ELF-1 (cell line): ENCODE data around the gene FOXQ1.

Source experiments
- DNase-seq: peaks from one replicate; pipeline ENCODE4 v3.0.0-alpha.2; 2016; ENCODE audit warnings: low read depth, low spot score

Gene FOXQ1

GRCh38 chr6:1362643-1363042, 50.7 kb downstream of the FOXQ1 start:
- no peak for DNase-seq

GRCh38 chr6:1363298-1363697, 51.4 kb downstream of the FOXQ1 start:
- no peak for DNase-seq

DNA sequence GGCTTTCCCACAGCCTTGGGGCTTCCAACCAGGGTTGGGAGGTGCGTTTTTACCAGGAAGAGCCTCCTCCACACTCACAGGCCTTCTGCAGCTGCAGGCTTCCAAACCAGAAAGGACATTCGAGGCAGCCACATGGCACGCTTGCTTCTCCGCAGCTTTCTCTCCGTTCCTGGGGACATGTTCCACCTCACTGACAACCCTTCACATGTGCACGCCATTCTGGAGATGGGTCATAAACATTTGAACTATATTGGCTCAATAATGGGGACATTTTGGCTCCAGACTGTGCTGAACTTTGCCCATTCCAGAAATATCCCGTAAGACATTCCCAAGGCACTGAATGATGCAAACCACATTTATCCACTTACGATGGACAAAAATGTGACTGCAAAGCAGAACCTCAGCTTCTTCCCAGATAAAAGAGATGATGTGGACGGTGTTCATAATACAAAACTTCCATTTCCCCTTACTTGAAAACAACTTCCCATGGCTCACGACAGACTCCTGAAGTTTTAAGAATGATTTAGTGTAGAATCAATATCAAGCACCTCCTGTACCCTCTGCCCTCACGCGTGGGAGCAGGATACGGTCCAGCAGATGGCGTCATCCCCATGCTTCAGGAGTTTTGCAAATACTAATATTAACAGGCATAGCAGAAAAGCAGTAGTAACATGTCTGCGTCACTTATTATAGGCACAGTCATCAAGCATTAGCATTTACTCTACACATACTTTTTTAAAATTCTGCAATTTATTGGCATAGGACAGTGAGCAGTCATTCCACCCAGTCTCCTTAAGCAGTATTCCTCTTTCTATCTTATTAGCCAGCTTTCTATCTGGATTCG, 52.1 kb downstream of the FOXQ1 start:
- no peak for DNase-seq
